Duodenal mucosa (tissue), 2 donors: ENCODE measurements around the gene SSR3.
"Not testable (repeated sequence)": the region's sequence is repeated elsewhere in the genome, so short reads cannot be mapped to it uniquely, and the experiment has no call there.

ENCODE experiments used
- H3K27ac ChIP-seq: one replicate; pipeline ENCODE4 v1.7.0; 2013; ENCODE audit warnings: low read depth, low read length
- H3K27me3 ChIP-seq, 2 donors: one replicate each; pipeline ENCODE4 v1.7.0; 2013; ENCODE audit warnings: low read length in 2 of 2, control low read depth in 1 of 2; ENCODE audit not compliant: insufficient read depth in 2 of 2, control insufficient read depth in 1 of 2
- H3K36me3 ChIP-seq, 2 donors: one replicate each; pipeline ENCODE4 v1.7.0; 2013; ENCODE audit warnings: low read length in 2 of 2, control low read depth in 1 of 2; ENCODE audit not compliant: insufficient read depth in 2 of 2, control insufficient read depth in 1 of 2
- H3K4me1 ChIP-seq, 2 donors: one replicate each; pipeline ENCODE4 v1.7.0; 2013; ENCODE audit warnings: low read length in 2 of 2, control low read depth in 1 of 2; ENCODE audit not compliant: insufficient read depth in 2 of 2, control insufficient read depth in 1 of 2
- H3K4me3 ChIP-seq, 2 donors: one replicate each; pipeline ENCODE4 v1.7.0; 2013; ENCODE audit warnings: low read length in 2 of 2, low read depth in 1 of 2
- H3K9ac ChIP-seq, 2 donors: one replicate each; pipeline ENCODE4 v1.7.0; 2013; ENCODE audit warnings: low read length in 2 of 2, low read depth in 1 of 2
- H3K9me3 ChIP-seq, 2 donors: one replicate each; pipeline ENCODE4 v1.7.0; 2013; ENCODE audit warnings: low read length in 2 of 2, control low read depth in 1 of 2; ENCODE audit not compliant: control insufficient read depth in 1 of 2

The SSR3 gene

GRCh38 chr3:156576651-156577348 is 21.9 kb upstream of the SSR3 start:
- no peaks in the 10 kb centered on the region for H3K36me3 ChIP-seq
- no peak overlapping the region for H3K9ac ChIP-seq
- H3K9me3 ChIP-seq, result no peaks in the 10 kb centered on the region
- H3K27me3 ChIP-seq, result no peaks in the 10 kb centered on the region
- no peak overlapping the region for H3K27ac ChIP-seq
- H3K4me3 ChIP-seq, result no peak overlapping the region
- H3K4me1 ChIP-seq, result no peaks in the 10 kb centered on the region

- Histone ChIP-seq H3K4me1 (no peaks in the 10 kb centered on the region), H3K9me3 (no peaks in the 10 kb centered on the region), H3K4me3 (no peak overlapping the region), H3K27me3 (no peaks in the 10 kb centered on the region), H3K9ac (no peak overlapping the region), H3K36me3 (no peaks in the 10 kb centered on the region), H3K27ac (no peak overlapping the region)
Measured at GRCh38 chr3:156576051-156576450, 21.1 kb upstream of the SSR3 start.

GRCh38 chr3:156575641-156576040 is 20.7 kb upstream of the SSR3 start:
- Histone ChIP-seq H3K9me3 (no peaks in the 10 kb centered on the region), H3K27me3 (no peaks in the 10 kb centered on the region), H3K9ac (no peak overlapping the region), H3K4me1 (no peaks in the 10 kb centered on the region), H3K4me3 (no peak overlapping the region), H3K27ac (no peak overlapping the region), H3K36me3 (no peaks in the 10 kb centered on the region)

GRCh38 chr3:156569881-156570280 is 15.0 kb upstream of the SSR3 start:
- not testable (repeated sequence) for H3K36me3 ChIP-seq, H3K27ac ChIP-seq, H3K27me3 ChIP-seq, H3K4me3 ChIP-seq, H3K9ac ChIP-seq, H3K4me1 ChIP-seq, H3K9me3 ChIP-seq

- H3K4me3 ChIP-seq, H3K27ac ChIP-seq, H3K9ac ChIP-seq, H3K4me1 ChIP-seq, H3K9me3 ChIP-seq, H3K27me3 ChIP-seq, H3K36me3 ChIP-seq: not testable (repeated sequence)
Measured at GRCh38 chr3:156569016-156569415, 14.1 kb upstream of the SSR3 start.

- Histone ChIP-seq H3K27ac (no peak overlapping the region), H3K9ac (no peak overlapping the region), H3K4me1 (no peaks in the 10 kb centered on the region)
Measured at GRCh38 chr3:156563900-156564682, 9.2 kb upstream of the SSR3 start.

GRCh38 chr3:156562486-156562885 is 7.6 kb upstream of the SSR3 start:
- not testable (repeated sequence) for H3K27ac ChIP-seq, H3K4me1 ChIP-seq, H3K27me3 ChIP-seq, H3K9me3 ChIP-seq, H3K36me3 ChIP-seq, H3K4me3 ChIP-seq, H3K9ac ChIP-seq

More at GRCh38 chr3:156563900-156564682, 9.2 kb upstream of the SSR3 start:
- H3K9me3 ChIP-seq, result no peaks in the 10 kb centered on the region
- H3K27me3 ChIP-seq, result no peaks in the 10 kb centered on the region
- H3K4me3 ChIP-seq, result no peak overlapping the region
- H3K36me3 ChIP-seq, result no peaks in the 10 kb centered on the region

- no peak overlapping the region for H3K4me3 ChIP-seq
- no peaks in the 10 kb centered on the region for H3K27me3 ChIP-seq
- H3K9ac ChIP-seq, result no peak overlapping the region
Measured at GRCh38 chr3:156561533-156561932, 6.6 kb upstream of the SSR3 start.

GRCh38 chr3:156559321-156559720 is 4.4 kb upstream of the SSR3 start:
- no peaks in the 10 kb centered on the region for H3K9me3 ChIP-seq
- H3K36me3 ChIP-seq, result no peaks in the 10 kb centered on the region
- H3K27me3 ChIP-seq, result no peaks in the 10 kb centered on the region
- H3K4me1 ChIP-seq, result no peaks in the 10 kb centered on the region
- no peak overlapping the region for H3K27ac ChIP-seq
- H3K4me3 ChIP-seq, result no peak overlapping the region
- H3K9ac ChIP-seq, result no peak overlapping the region

More at GRCh38 chr3:156561533-156561932, 6.6 kb upstream of the SSR3 start:
- Histone ChIP-seq H3K4me1 (no peaks in the 10 kb centered on the region), H3K27ac (no peak overlapping the region), H3K36me3 (no peaks in the 10 kb centered on the region), H3K9me3 (no peaks in the 10 kb centered on the region)

GRCh38 chr3:156558389-156558788 is 3.5 kb upstream of the SSR3 start:
- Histone ChIP-seq H3K36me3 (no peaks in the 10 kb centered on the region), H3K27me3 (no peaks in the 10 kb centered on the region), H3K4me3 (no peak overlapping the region), H3K4me1 (peaks cover under 1 to 5% of the 10 kb centered on the region in 2 donors), H3K27ac (no peak overlapping the region), H3K9ac (no peak overlapping the region), H3K9me3 (no peaks in the 10 kb centered on the region)
